GM19468 (cell line): ENCODE measurements around the gene RANBP9.

ENCODE experiments used
- ATAC-seq: cut with Tn5 transposase; IDR thresholded peaks from one replicate; pipeline ENCODE4 v1.9.1; 2021; ENCODE audit warnings: mild to moderate bottlenecking, moderate library complexity, moderate number of reproducible peaks; ENCODE audit not compliant: unreplicated experiment; ENCODE audit errors: extremely low read depth

The RANBP9 gene

GRCh38 chr6:13660893-13661292, 50.7 kb downstream of the RANBP9 start:
- no peak for ATAC-seq

GRCh38 chr6:13660273-13660672, 51.4 kb downstream of the RANBP9 start:
- ATAC-seq = no peak

- ATAC-seq = no peak
These were observed 55.9 kb downstream of the RANBP9 start for GRCh38 chr6:13655700-13656099.

GRCh38 chr6:13654496-13654895, 57.1 kb downstream of the RANBP9 start:
- ATAC-seq = no peak

GRCh38 chr6:13653296-13653695, 58.3 kb downstream of the RANBP9 start:
- no peak for ATAC-seq

GRCh38 chr6:13649393-13649792, 62.2 kb downstream of the RANBP9 start:
- no peak for ATAC-seq

- no peak for ATAC-seq
These were observed 62.8 kb downstream of the RANBP9 start for GRCh38 chr6:13648850-13649249.

GRCh38 chr6:13643125-13643524, 68.5 kb downstream of the RANBP9 start:
- no peak for ATAC-seq

- no peak for ATAC-seq
These were observed 70.3 kb downstream of the RANBP9 start for GRCh38 chr6:13641315-13641714.

GRCh38 chr6:13638626-13639025, 73.0 kb downstream of the RANBP9 start:
- ATAC-seq = no peak

- ATAC-seq = no peak
These were observed 73.6 kb downstream of the RANBP9 start for GRCh38 chr6:13638014-13638413.

- no peak for ATAC-seq
These were observed 75.5 kb downstream of the RANBP9 start for GRCh38 chr6:13635948-13636658.

- no peak for ATAC-seq
These were observed 78.3 kb downstream of the RANBP9 start for GRCh38 chr6:13633343-13633742.

GRCh38 chr6:13630499-13630898, 81.1 kb downstream of the RANBP9 start:
- ATAC-seq = no peak

GRCh38 chr6:13629459-13630116, 82.0 kb downstream of the RANBP9 start:
- ATAC-seq = no peak

- ATAC-seq = no peak
These were observed 86.8 kb downstream of the RANBP9 start for GRCh38 chr6:13624871-13625288.

- ATAC-seq = no peak
These were observed 94.6 kb downstream of the RANBP9 start for GRCh38 chr6:13617066-13617465.

- no peak for ATAC-seq
These were observed 95.9 kb downstream of the RANBP9 start for GRCh38 chr6:13615792-13616120.

- ATAC-seq = peak; percentile 77
These were observed 96.5 kb downstream of the RANBP9 start, which contains the start of gene NOL7 for GRCh38 chr6:13614926-13615791. NOL7 (plus strand) TSS chr6:13615335; CDS start chr6:13615359, 24 bp downstream.

GRCh38 chr6:13614126-13614925, 97.3 kb downstream of the RANBP9 start:
- ATAC-seq = no peak
